HG03442 (cell line): Measurements from ENCODE around the gene DIP2C.
"Not testable (repeated sequence)": the region's sequence is repeated elsewhere in the genome, so short reads cannot be mapped to it uniquely, and the experiment has no call there.

Experiments used
- ATAC-seq: cut with Tn5 transposase; IDR thresholded peaks from one replicate; pipeline ENCODE4 v1.9.1; 2021; ENCODE audit warnings: mild to moderate bottlenecking, moderate library complexity; ENCODE audit not compliant: unreplicated experiment

The DIP2C gene

GRCh38 chr10:474946-475345 is 214.5 kb downstream of the DIP2C start:
- ATAC-seq, result no peak

GRCh38 chr10:474406-474805 is 215.1 kb downstream of the DIP2C start:
- no peak for ATAC-seq

- ATAC-seq, result no peak
These were observed 217.1 kb downstream of the DIP2C start for GRCh38 chr10:472241-472910.

GRCh38 chr10:470339-471003 is 219.0 kb downstream of the DIP2C start:
- no peak for ATAC-seq

- no peak for ATAC-seq
These were observed 219.5 kb downstream of the DIP2C start for GRCh38 chr10:469947-470338.

- no peak for ATAC-seq
These were observed 229.7 kb downstream of the DIP2C start for GRCh38 chr10:459743-460142.

- no peak for ATAC-seq
These were observed 231.0 kb downstream of the DIP2C start for GRCh38 chr10:458421-458851.

GRCh38 chr10:456486-456885 is 233.0 kb downstream of the DIP2C start:
- ATAC-seq, result no peak

- ATAC-seq, result no peak
These were observed 234.6 kb downstream of the DIP2C start for GRCh38 chr10:454860-455259.

GRCh38 chr10:453647-454046 is 235.8 kb downstream of the DIP2C start:
- no peak for ATAC-seq

GRCh38 chr10:452512-453426 is 236.7 kb downstream of the DIP2C start:
- ATAC-seq, result no peak

- ATAC-seq, result no peak
These were observed 237.6 kb downstream of the DIP2C start for GRCh38 chr10:451856-452255.

- ATAC-seq, result peak; percentile 95
These were observed 238.4 kb downstream of the DIP2C start for GRCh38 chr10:451021-451471.

GRCh38 chr10:450463-450862 is 239.0 kb downstream of the DIP2C start:
- peak; percentile 12 for ATAC-seq

GRCh38 chr10:449331-449730 is 240.1 kb downstream of the DIP2C start:
- not testable (repeated sequence) for ATAC-seq

GRCh38 chr10:443459-443858 is 246.0 kb downstream of the DIP2C start:
- no peak for ATAC-seq

GRCh38 chr10:442209-442608 is 247.3 kb downstream of the DIP2C start:
- no peak for ATAC-seq

GRCh38 chr10:441659-442058 is 247.8 kb downstream of the DIP2C start:
- no peak for ATAC-seq

- no peak for ATAC-seq
These were observed 249.3 kb downstream of the DIP2C start for GRCh38 chr10:440127-440526.

- ATAC-seq, result no peak
These were observed 251.6 kb downstream of the DIP2C start for GRCh38 chr10:437698-438490.
